Activated T-cell treated with anti-CD3 and anti-CD28 coated beads for 4 hours (primary cell): ENCODE measurements around the gene BLCAP.
"Not testable (repeated sequence)": the region's sequence is repeated elsewhere in the genome, so short reads cannot be mapped to it uniquely, and the experiment has no call there.

ENCODE experiments used
- DNase-seq: peaks from one replicate; pipeline ENCODE4 v3.0.0-alpha.2; 2020

Gene BLCAP

GRCh38 chr20:37527638-37528445, at the start of gene BLCAP:
Gene BLCAP, minus strand, starts transcription at chr20:37527876. Its CDS starts 8,702 bp downstream, at chr20:37519174.
- DNase-seq: peak; percentile 86

GRCh38 chr20:37577436-37577835, 49.8 kb upstream of the BLCAP start:
- DNase-seq: not testable (repeated sequence)

- DNase-seq: no peak
These were observed 49.2 kb upstream of the BLCAP start for GRCh38 chr20:37576911-37577310.

- no peak for DNase-seq
These were observed 48.2 kb upstream of the BLCAP start for GRCh38 chr20:37575884-37576283.

- no peak for DNase-seq
These were observed 46.7 kb upstream of the BLCAP start for GRCh38 chr20:37574199-37574890.

- DNase-seq: no peak
These were observed 46.0 kb upstream of the BLCAP start for GRCh38 chr20:37573626-37574198.

GRCh38 chr20:37571033-37571432, 43.4 kb upstream of the BLCAP start:
- no peak for DNase-seq

- no peak for DNase-seq
These were observed 42.7 kb upstream of the BLCAP start for GRCh38 chr20:37570419-37570818.

- no peak for DNase-seq
These were observed 40.3 kb upstream of the BLCAP start for GRCh38 chr20:37567671-37568588.

GRCh38 chr20:37567331-37567665, 39.6 kb upstream of the BLCAP start:
- no peak for DNase-seq

GRCh38 chr20:37566590-37567330, 39.1 kb upstream of the BLCAP start:
- DNase-seq: no peak

- DNase-seq: no peak
These were observed 37.6 kb upstream of the BLCAP start for GRCh38 chr20:37565134-37565811.

- no peak for DNase-seq
These were observed 36.9 kb upstream of the BLCAP start for GRCh38 chr20:37564388-37565133.

GRCh38 chr20:37564016-37564387, 36.3 kb upstream of the BLCAP start:
- DNase-seq: no peak

- DNase-seq: no peak
These were observed 35.2 kb upstream of the BLCAP start for GRCh38 chr20:37562695-37563480.

- no peak for DNase-seq
These were observed 33.0 kb upstream of the BLCAP start for GRCh38 chr20:37560629-37561028.

GRCh38 chr20:37559312-37560027, 31.8 kb upstream of the BLCAP start:
- no peak for DNase-seq

GRCh38 chr20:37558779-37559178, 31.1 kb upstream of the BLCAP start:
- DNase-seq: no peak

- DNase-seq: no peak
These were observed 30.6 kb upstream of the BLCAP start for GRCh38 chr20:37558306-37558705.
